SKM-1 treated with dmso at 0.1 percent for 144 hours (cell line): ENCODE results near the gene DNAH6.
A peak's percentile ranks its signal among the peaks of the same experiment; 100 is the strongest.
"Not testable (repeated sequence)": the region's sequence is repeated elsewhere in the genome, so short reads cannot be mapped to it uniquely, and the experiment has no call there.

Experiments
- DNase-seq: peaks from one replicate; lab custom pipeline; 2025; ENCODE audit not compliant: unreplicated experiment; lab: John Stamatoyannopoulos, UW

DNAH6 gene

GRCh38 chr2:84732897-84733778 lies 216.8 kb downstream of the DNAH6 start:
- no peak for DNase-seq

DNA sequence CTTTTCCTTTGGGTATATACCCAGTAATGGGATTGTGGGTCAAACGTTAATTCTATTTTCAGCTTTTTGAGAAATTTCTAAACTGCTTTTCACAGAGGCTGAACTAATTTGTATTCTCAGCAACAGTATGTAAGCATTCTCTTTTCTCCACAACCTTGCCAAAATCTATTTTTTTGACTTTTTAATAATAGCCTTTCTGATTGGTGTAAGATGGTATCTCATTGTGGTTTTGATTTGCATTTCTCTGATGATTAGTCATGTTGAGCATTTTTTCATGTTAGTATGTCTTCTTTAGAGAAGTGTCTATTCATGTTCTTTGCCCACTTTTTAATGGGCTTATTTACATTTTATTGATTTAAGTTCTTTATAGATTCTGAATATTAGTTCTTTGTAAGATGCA lies 219.1 kb downstream of the DNAH6 start:
- DNase-seq: no peak

DNA sequence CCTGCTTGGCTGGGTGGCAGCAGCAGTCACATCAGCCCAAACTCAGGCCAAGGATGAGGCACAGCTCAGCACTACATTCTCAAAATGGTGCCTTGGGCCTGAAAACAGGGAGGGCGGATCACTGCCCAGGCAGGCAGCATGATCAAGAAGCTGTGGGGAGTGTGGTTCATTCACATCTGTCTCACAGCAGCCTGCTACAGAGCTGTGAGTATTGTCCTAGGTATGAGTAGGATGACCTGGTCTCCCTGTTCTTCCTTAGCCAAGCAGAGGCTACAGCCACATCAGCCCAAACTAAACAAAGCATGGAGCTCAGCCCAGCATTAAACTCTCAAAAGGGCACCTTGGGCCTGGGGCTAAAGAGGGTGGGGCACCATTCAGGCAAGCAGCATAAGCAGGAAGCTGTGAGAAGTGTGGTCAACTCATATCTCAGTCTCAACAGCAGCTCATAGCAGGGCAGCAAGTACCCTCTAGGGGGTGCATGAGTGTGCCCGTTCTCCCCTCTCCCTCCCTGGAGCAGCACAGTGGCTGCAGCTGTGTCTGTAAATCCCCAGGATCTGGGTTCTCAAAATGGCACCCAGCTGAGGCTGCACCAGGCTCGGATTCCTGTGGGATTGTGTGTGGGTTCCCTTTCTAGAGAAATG lies 225.0 kb downstream of the DNAH6 start:
- DNase-seq: peak; percentile 56

GRCh38 chr2:84748341-84748740 lies 232.0 kb downstream of the DNAH6 start:
- DNase-seq: no peak

GRCh38 chr2:84749442-84749841 lies 233.1 kb downstream of the DNAH6 start:
- DNase-seq: no peak

- DNase-seq: no peak
Observed at GRCh38 chr2:84755096-84755495, 238.8 kb downstream of the DNAH6 start.

GRCh38 chr2:84757648-84758047 lies 241.3 kb downstream of the DNAH6 start:
- no peak for DNase-seq

- DNase-seq: no peak
Observed at GRCh38 chr2:84766791-84767190, 250.5 kb downstream of the DNAH6 start.

DNA sequence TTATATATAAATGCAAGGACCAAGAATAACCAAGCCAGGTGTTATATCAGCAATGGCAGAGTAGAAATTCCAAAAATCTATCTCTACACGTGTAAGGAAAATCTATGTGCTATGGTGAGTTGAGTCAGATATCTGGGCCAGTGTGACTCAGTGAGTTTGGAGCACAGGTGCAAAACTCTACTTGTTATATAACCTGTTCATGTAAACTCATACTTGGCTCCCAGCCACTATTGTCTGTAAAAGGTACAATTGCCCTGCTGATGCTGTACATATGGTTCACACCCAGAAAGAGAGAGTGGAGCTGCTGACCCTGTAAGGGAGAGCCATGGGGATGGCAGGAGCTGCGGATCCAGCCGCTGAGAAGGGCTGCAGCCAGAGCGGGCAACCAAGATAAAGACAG lies 252.5 kb downstream of the DNAH6 start:
- no peak for DNase-seq

DNA sequence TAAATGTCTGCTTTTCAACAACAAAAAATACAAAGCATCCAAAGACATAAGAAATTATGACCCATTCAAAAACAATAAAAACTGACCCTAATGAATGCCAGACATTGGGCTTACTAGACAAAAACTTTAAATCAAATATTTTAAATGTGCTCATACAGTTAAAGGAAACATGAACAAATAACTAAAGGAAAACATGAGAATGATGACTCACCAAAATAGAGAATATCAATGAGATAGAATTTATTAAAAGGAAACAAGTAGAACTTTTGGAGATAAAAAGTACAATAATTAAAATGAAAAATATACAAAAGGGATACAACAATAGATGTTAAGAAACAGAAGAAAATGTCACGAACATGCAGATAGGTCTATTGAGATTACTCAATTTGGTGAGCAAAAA lies 254.0 kb downstream of the DNAH6 start:
- no peak for DNase-seq

DNA sequence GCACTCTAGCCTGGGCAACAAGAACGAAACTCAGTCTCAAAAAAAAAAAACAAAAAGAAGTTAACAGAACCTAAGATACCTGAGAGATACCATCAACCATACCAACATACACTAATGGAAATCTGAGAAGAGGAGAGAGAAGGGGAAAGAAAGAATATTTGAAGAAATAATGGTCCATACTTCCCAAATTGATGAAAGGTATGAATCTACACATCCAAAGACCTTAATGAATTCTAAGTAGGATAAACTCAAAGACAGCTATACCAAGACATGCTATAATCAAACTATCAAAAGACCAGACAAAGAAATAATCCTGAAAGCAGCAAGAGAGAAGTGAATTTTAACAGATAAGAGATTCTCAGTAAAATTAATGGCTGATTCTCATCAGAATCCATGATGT lies 255.0 kb downstream of the DNAH6 start:
- DNase-seq: no peak

DNA sequence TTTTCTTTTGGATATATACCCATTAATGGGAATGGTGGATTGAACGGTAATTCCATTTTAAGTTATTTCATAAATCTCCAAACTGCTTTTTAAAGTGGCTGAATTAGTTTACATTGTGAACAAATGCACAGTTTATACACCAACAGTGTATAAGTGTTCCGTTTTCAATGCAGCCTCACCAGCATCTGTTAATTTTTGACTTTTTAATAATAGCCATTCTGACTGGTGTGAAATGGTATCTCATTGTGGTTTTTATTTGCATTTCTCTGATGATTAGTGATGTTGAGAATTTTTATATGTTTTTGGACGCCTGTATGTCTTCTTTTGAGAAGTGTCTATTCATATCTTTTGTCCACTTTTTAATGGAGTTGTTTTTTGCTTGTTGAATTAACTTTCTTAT lies 257.3 kb downstream of the DNAH6 start:
- DNase-seq: not testable (repeated sequence)

GRCh38 chr2:84776011-84776410 lies 259.7 kb downstream of the DNAH6 start:
- DNase-seq: no peak

GRCh38 chr2:84778911-84779690 lies 262.8 kb downstream of the DNAH6 start:
- DNase-seq: no peak

- DNase-seq: no peak
Observed at GRCh38 chr2:84779781-84780180, 263.5 kb downstream of the DNAH6 start.

DNA sequence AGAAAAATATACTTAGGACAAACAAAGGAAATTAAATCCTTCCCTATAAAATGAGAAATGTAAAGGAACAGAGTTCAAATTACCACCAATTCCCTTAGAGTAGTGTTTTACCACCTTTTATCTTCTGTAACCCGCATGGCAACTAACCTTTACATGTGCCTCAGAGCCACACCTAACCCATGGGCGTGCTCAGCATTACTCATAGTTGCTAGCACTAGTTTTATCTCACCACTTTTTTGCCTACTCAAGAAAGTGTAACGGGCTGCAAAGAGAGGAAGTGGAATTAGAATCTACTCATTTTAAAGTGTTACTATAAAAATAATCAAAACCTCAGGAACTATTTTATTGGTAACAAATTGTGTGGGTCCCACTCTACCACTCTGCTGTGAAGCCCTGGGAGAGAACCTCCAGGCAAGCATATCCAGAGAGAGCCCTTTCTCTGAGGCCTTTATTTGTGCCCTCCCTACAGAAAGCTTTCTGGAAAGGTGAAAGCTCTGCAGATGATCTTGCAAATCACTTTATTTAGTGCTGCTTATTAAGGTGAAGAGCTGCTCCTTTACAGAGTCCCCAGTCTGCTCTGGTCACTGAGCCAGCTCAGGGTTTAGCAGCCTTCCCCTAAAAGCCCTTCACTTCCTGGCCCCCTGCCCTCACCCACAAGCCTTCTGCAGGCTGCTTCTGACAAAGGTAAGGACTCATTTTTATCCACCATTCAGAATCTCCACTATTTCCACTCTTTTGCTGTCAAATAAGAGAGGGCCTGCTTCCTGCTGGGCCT lies 265.8 kb downstream of the DNAH6 start:
- DNase-seq: no peak

- no peak for DNase-seq
Observed at GRCh38 chr2:84782717-84783442, 266.6 kb downstream of the DNAH6 start.

DNA sequence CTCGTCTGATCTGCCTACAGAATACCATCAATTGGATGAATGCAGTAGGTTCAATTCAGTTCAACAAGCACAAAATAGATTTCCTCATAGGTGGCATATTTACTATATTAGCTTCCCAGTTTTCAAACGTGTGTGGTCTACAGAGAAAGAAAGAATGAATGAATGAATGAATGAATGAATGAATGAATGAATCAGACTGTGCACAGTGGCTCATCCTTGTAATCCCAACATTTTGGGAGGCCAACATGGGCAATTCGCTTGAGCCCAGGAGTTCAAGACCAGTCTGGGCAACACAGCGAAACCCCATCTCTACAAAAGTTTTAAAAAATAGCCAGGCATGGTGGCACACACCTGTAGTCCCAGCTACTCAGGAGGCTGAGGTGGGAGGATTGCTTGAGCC lies 269.7 kb downstream of the DNAH6 start:
- no peak for DNase-seq

GRCh38 chr2:84786601-84787000 lies 270.3 kb downstream of the DNAH6 start:
- no peak for DNase-seq

GRCh38 chr2:84788027-84788426 lies 271.7 kb downstream of the DNAH6 start:
- no peak for DNase-seq
